Activated T-helper 9 cell treated with anti-CD3 and anti-CD28 coated beads, Interleukin-2, amount 50 U/mL, for 16 hours (primary cell): ENCODE measurements around the gene GFRAL.

ENCODE experiments used
- DNase-seq: peaks from one replicate; pipeline ENCODE4 v3.0.0-alpha.2; 2020; ENCODE audit warnings: low read depth

GFRAL gene

GRCh38 chr6:55433446-55434130 lies 106.3 kb downstream of the GFRAL start:
- no peak for DNase-seq

DNA sequence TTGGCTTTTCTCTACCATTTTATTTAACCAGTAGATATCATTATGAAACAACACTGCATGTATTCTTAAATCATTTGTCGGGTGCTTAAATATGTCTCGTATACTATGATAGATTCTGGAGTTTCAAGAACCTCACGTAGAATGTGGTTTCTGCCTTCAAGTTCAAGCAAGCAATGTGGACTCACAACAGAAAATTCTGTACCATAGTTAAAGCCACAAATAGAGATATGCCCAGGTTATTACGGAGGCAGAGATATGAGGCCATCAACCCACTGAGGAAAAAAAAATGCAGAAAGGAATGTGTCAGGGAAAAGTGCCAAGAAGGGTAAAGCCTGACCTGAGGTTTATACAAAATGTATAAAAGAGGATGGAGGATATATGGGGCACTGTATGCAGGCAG lies 109.9 kb downstream of the GFRAL start:
- no peak for DNase-seq

- DNase-seq: no peak
These were observed 110.9 kb downstream of the GFRAL start for GRCh38 chr6:55438203-55438602.

DNA sequence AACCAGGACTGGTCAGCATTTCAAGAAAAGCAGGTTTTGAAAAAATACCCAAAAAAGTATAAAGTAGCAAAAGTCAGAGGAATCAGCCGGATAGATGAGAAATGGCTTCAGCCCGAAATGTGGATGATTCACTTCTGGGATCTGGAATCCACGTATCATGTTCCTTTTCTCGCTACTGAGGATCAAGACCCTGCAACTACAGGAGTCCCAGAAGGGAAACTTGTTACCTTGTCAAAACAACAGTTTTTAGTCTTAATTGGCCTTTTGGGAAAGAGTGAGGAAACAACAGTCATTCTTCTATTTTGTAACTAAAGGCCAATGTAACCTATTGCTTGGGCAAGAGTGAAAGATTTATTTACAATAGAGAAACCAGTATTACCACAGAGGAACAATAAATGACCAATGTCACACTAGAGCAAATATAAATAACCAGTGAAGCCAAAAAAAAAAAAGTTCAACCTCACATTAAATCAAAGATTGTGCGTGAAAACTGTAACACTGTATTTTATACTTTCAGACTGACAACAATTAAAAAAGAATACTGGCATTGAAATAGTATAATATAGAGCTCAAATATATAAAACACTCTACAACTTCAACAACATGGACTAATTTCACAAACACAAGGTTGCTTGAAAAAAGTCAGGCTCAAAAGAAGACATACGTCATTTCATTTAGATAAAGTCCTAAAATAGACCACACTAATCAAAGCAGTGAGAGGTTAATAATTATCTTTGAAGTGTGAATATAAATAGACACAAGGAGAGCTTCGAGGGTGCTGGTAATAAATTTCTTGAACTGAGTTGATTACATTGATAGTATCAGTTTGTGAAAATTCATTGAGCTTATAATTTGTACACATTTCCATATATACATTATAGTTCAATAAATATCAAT lies 116.2 kb downstream of the GFRAL start:
- no peak for DNase-seq

- DNase-seq: no peak
These were observed 118.5 kb downstream of the GFRAL start for GRCh38 chr6:55445648-55446204.

- no peak for DNase-seq
These were observed 120.6 kb downstream of the GFRAL start for GRCh38 chr6:55447891-55448290.

GRCh38 chr6:55448451-55448850 lies 121.2 kb downstream of the GFRAL start:
- no peak for DNase-seq

GRCh38 chr6:55449225-55449624 lies 122.0 kb downstream of the GFRAL start:
- DNase-seq: no peak

DNA sequence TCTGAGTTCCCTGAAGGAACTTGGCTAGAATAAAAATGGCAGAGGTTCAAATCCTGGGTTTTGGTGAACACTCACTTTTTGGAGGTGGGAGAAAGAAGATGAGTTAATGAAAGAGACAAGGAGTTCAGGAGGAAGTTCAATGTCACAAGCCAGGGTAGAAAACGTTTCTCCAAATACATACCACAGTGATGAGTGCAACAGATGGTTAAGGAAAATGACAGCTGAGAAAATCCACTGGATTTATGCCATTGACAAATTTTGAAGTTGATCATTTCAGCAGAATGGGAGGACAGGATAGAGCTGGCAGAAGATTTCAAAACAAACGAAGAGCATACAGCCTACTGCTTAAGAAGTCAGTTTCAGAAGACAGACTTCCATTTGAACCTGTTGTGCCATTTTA lies 122.7 kb downstream of the GFRAL start:
- DNase-seq: no peak
